ENCODE measurements around the gene RASGEF1C.

RASGEF1C gene

GRCh38 chr5:180173875-180174586 is 35.0 kb downstream of the RASGEF1C start:
- no peak for TF ChIP-seq SUZ12 (IDR thresholded peaks at IDR 0.05; ENCODE audit: extremely low read depth, insufficient read depth, insufficient read length)
- no peak for TF ChIP-seq ZNF274 (IDR thresholded peaks at IDR 0.05; ENCODE audit: low read depth, low read length)
- no peak for TF ChIP-seq YY1 (IDR thresholded peaks at IDR 0.05; ENCODE audit: insufficient read depth, insufficient read length)
- no peak overlapping the region for H3K4me3 ChIP-seq (ENCODE audit: insufficient read length, low read depth)
- H3K36me3 ChIP-seq (ENCODE audit: insufficient read depth, insufficient read length, low read length), result no peaks in the 10 kb centered on the region
- DNase-seq (ENCODE audit: low read depth, low spot score), result no peak
- no peaks in the 10 kb centered on the region for H3K27me3 ChIP-seq (ENCODE audit: insufficient read depth, insufficient read length)
- no peaks in the 10 kb centered on the region for H3K9me3 ChIP-seq (ENCODE audit: insufficient read depth, low read length)
- H3K9ac ChIP-seq (ENCODE audit: insufficient read length, low read depth), result no peak overlapping the region
- peaks cover 16% of the 10 kb centered on the region for H3K4me1 ChIP-seq (ENCODE audit: insufficient read depth, insufficient read length)

GRCh38 chr5:180173198-180173544 is 35.8 kb downstream of the RASGEF1C start:
- H3K4me3 ChIP-seq (ENCODE audit: insufficient read length, low read depth), result no peak overlapping the region
- no peaks in the 10 kb centered on the region for H3K27me3 ChIP-seq (ENCODE audit: insufficient read depth, insufficient read length)
- TF ChIP-seq YY1 (IDR thresholded peaks at IDR 0.05; ENCODE audit: insufficient read depth, insufficient read length) (no peak), ZNF274 (IDR thresholded peaks at IDR 0.05; ENCODE audit: low read depth, low read length) (no peak), SUZ12 (IDR thresholded peaks at IDR 0.05; ENCODE audit: extremely low read depth, insufficient read depth, insufficient read length) (no peak)
- H3K9me3 ChIP-seq (ENCODE audit: insufficient read depth, low read length), result no peaks in the 10 kb centered on the region
- no peak overlapping the region for H3K9ac ChIP-seq (ENCODE audit: insufficient read length, low read depth)
- H3K4me1 ChIP-seq (ENCODE audit: insufficient read depth, insufficient read length), result peaks cover 14% of the 10 kb centered on the region
- no peaks in the 10 kb centered on the region for H3K36me3 ChIP-seq (ENCODE audit: insufficient read depth, insufficient read length, low read length)
- no peak for DNase-seq (ENCODE audit: low read depth, low spot score)

GRCh38 chr5:180172447-180173197 is 36.4 kb downstream of the RASGEF1C start:
- Histone ChIP-seq H3K9ac (ENCODE audit: insufficient read length, low read depth) (no peak overlapping the region), H3K36me3 (ENCODE audit: insufficient read depth, insufficient read length, low read length) (no peaks in the 10 kb centered on the region), H3K4me3 (ENCODE audit: insufficient read length, low read depth) (no peak overlapping the region), H3K9me3 (ENCODE audit: insufficient read depth, low read length) (no peaks in the 10 kb centered on the region), H3K27me3 (ENCODE audit: insufficient read depth, insufficient read length) (no peaks in the 10 kb centered on the region), H3K4me1 (ENCODE audit: insufficient read depth, insufficient read length) (peaks cover 14% of the 10 kb centered on the region)
- DNase-seq (ENCODE audit: low read depth, low spot score), result no peak
- TF ChIP-seq SUZ12 (IDR thresholded peaks at IDR 0.05; ENCODE audit: extremely low read depth, insufficient read depth, insufficient read length), result no peak
- no peak for TF ChIP-seq ZNF274 (IDR thresholded peaks at IDR 0.05; ENCODE audit: low read depth, low read length)
- no peak for TF ChIP-seq YY1 (IDR thresholded peaks at IDR 0.05; ENCODE audit: insufficient read depth, insufficient read length)

DNA sequence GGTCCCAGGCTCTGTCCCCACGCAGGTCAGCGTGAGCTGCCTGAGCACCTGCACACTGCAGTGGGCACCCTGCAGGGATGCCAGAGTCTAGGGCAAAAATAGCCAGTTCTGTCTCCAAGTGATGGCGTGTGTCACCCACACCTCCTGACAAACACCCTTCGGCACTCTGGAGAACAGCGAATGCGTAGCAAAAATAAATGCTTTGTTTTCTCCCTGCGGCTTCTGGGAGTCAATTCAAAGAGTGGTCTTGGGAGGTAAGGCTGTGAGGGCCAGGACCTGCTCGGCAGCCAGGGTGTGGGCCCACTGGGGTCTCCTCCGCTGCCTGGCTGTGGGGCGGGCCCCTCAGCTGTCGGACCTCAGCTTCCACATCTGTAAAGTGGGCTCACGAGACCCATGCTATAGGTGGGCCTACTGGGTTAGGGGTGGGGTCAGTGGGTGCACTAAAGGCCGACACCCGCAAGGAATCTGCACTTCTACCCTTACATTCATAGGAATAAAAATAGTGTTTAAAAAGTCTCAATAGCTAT is 37.4 kb downstream of the RASGEF1C start:
- peak overlapping the region; percentile 3 for H3K9ac ChIP-seq (ENCODE audit: insufficient read length, low read depth)
- H3K36me3 ChIP-seq (ENCODE audit: insufficient read depth, insufficient read length, low read length), result no peaks in the 10 kb centered on the region
- no peak overlapping the region for H3K4me3 ChIP-seq (ENCODE audit: insufficient read length, low read depth)
- H3K9me3 ChIP-seq (ENCODE audit: insufficient read depth, low read length), result no peaks in the 10 kb centered on the region
- no peaks in the 10 kb centered on the region for H3K27me3 ChIP-seq (ENCODE audit: insufficient read depth, insufficient read length)
- H3K4me1 ChIP-seq (ENCODE audit: insufficient read depth, insufficient read length), result peaks cover 14% of the 10 kb centered on the region
- no peak for DNase-seq (ENCODE audit: low read depth, low spot score)
- TF ChIP-seq YY1 (IDR thresholded peaks at IDR 0.05; ENCODE audit: insufficient read depth, insufficient read length), result no peak

DNA sequence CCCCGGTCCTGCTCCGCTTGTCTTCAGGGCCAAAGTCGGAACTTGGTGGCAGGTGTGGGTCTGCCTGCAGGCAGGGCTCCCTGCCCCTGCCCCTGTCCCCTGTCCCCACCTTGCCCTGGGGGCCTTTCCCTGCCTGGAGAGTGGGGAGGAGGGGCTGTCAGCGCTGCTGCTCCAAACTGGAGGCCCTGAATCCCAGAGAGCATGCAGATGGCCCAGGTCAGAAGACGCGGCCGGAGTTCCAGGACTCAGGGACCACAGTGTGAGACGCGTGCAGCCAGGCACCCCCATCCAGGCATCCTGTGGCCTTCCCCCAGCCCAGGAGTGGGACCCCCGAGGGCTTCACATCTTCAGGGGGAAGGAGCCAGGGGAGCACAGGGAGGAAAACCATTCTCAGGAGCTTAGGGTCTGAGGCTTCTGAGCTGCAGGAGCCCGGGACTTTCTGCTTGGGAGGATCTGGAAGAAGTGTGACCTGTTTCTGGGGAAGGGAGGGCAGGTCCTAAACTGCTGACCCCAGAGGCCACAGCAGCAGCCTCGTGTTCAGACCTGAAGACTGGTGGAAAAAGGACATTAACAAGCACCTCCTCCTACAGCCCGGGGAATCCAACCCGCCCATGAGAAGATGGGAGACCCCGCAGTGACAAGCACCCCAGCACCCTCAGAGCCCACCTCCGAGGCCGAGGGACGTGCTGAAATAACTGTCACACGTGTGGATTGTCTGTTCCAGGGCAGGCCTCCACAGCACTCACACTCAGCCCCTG is 38.0 kb downstream of the RASGEF1C start:
- DNase-seq (ENCODE audit: low read depth, low spot score), result no peak
- no peak for TF ChIP-seq SUZ12 (IDR thresholded peaks at IDR 0.05; ENCODE audit: extremely low read depth, insufficient read depth, insufficient read length)
- no peak for TF ChIP-seq ZNF274 (IDR thresholded peaks at IDR 0.05; ENCODE audit: low read depth, low read length)
- TF ChIP-seq YY1 (IDR thresholded peaks at IDR 0.05; ENCODE audit: insufficient read depth, insufficient read length), result no peak

DNA sequence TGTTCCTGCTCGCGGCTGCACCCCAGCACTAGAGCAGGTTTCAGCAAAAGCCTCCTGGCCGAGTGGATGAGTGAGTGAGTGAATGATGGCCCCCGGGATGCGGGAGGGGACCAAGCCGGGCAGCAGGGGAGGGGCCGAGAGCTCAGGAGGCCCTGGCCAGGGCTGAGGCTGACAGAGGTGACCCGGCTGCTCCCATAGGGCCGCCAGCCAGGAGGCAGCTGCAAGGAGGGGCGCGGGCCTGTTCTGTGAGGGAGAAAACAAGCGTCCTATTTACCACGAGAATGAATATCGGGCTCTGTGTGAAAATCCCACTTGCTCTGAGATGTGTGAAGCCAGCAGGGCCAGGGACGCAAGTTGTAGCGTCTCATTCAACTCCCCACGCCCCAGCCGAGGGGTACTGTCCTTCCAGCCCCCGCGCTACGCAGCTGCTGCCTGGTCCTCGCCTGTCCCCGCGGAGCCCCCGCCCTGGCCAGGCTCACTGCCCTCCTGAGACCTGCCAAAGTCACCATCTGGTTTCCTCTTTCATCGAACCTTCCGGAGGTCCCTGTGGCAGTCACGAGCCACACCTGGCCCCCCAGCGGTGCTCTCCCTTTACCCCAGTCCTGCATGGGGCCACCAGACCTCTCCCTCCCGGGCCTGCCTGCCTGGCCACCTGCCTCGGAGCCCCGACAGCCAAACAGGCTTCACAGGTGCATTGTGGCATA is 38.8 kb downstream of the RASGEF1C start:
- no peaks in the 10 kb centered on the region for H3K36me3 ChIP-seq (ENCODE audit: insufficient read depth, insufficient read length, low read length)
- H3K27me3 ChIP-seq (ENCODE audit: insufficient read depth, insufficient read length), result no peaks in the 10 kb centered on the region
- H3K4me3 ChIP-seq (ENCODE audit: insufficient read length, low read depth), result no peak overlapping the region
- H3K4me1 ChIP-seq (ENCODE audit: insufficient read depth, insufficient read length), result peaks cover 13% of the 10 kb centered on the region
- TF ChIP-seq ZNF274 (IDR thresholded peaks at IDR 0.05; ENCODE audit: low read depth, low read length), result no peak
- no peak for TF ChIP-seq YY1 (IDR thresholded peaks at IDR 0.05; ENCODE audit: insufficient read depth, insufficient read length)
- TF ChIP-seq SUZ12 (IDR thresholded peaks at IDR 0.05; ENCODE audit: extremely low read depth, insufficient read depth, insufficient read length), result no peak
- DNase-seq (ENCODE audit: low read depth, low spot score), result no peak
- H3K9ac ChIP-seq (ENCODE audit: insufficient read length, low read depth), result no peak overlapping the region
- no peaks in the 10 kb centered on the region for H3K9me3 ChIP-seq (ENCODE audit: insufficient read depth, low read length)

More for the DNA sequence above, 38.0 kb downstream of the RASGEF1C start:
- Histone ChIP-seq H3K4me1 (ENCODE audit: insufficient read depth, insufficient read length) (peaks cover 14% of the 10 kb centered on the region), H3K27me3 (ENCODE audit: insufficient read depth, insufficient read length) (no peaks in the 10 kb centered on the region), H3K9me3 (ENCODE audit: insufficient read depth, low read length) (no peaks in the 10 kb centered on the region), H3K4me3 (ENCODE audit: insufficient read length, low read depth) (no peak overlapping the region), H3K36me3 (ENCODE audit: insufficient read depth, insufficient read length, low read length) (no peaks in the 10 kb centered on the region), H3K9ac (ENCODE audit: insufficient read length, low read depth) (peak overlapping the region; percentile 3)

Measured in NT2/D1 (cell line).